ENCODE results near the gene ANKS1A. TPM values are rescaled to one million over a fixed set of nuclear protein-coding genes. Genes with fewer than 3 reads are reported as not detected.

ANKS1A gene
- total and polyA plus RNA-seq, 2 of the 4 experiments (the other 2 are of a cell fraction): 7.2 to 7.5 TPM

DNA sequence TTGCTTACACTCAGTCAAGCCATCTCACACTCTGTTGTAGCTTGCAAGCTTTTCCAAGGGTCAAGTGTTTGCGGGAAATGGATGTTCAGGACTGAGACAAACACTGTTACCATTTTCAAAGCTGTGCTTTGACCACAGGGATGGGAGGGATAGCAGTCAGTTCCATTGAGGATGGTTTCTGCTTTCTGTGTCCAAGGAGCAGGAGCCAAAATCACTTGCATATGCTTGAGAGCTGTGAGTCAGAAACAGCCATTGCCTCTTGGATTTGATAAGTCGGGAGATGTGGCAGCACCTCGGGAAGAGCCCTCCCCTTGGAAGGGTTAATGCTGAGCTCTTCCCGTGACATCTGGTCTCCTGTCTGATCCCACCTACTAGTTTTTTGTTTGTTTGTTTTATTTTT lies 166.8 kb downstream of the ANKS1A start:
- dilution Hi-C loops (cut with HindIII; ENCODE audit: low sequenced_read_pairs, unreplicated experiment): no loop called here
- no peak overlapping the region for H2BK120ac ChIP-seq (ENCODE audit: low read depth, low read length)
- H3K9ac ChIP-seq (ENCODE audit: low read depth, low read length): no peak overlapping the region
- TF ChIP-seq MXI1 (IDR thresholded peaks at IDR 0.05; ENCODE audit: borderline replicate concordance, low read depth, low read length): no peak
- TF ChIP-seq MAZ (IDR thresholded peaks at IDR 0.05; ENCODE audit: borderline replicate concordance, low read depth, low read length): no peak
- no peak for TF ChIP-seq RAD21 (IDR thresholded peaks at IDR 0.05; ENCODE audit: low read length)
- TF ChIP-seq POLR2A (IDR thresholded peaks at IDR 0.05; ENCODE audit: low read depth, low read length): no peak
- no peak for TF ChIP-seq RFX5 (IDR thresholded peaks at IDR 0.05; ENCODE audit: low read depth, low read length)
- no peak for TF ChIP-seq NFE2L2 (IDR thresholded peaks at IDR 0.05; ENCODE audit: low read depth, low read length)
- TF ChIP-seq CEBPB (IDR thresholded peaks at IDR 0.05; ENCODE audit: low read depth, low read length): no peak
- BruUV-seq (replicated peaks): no TSS peak
- H3K23ac ChIP-seq (ENCODE audit: low read depth, low read length): no peak overlapping the region
- H2AK5ac ChIP-seq (ENCODE audit: low read depth, low read length): no peak overlapping the region; the same call in 1 of the 2 replicates
- H3K79me1 ChIP-seq (ENCODE audit: low read depth in 1 of 2, low read length in 2 of 2): no peaks in the 10 kb centered on the region; a peak in 1 of 4 replicates
- intact Hi-C loops (cut with micrococcal nuclease): no loop called here
- H4K91ac ChIP-seq (ENCODE audit: insufficient read depth, low read depth, low read length): no peak overlapping the region
- H2AK9ac ChIP-seq (replicated peaks; ENCODE audit: low read depth, low read length, poor library complexity): no peak overlapping the region
- POLR2A ChIA-PET (ENCODE audit: unreplicated experiment): no interaction called here
- H3K9me3 ChIP-seq (ENCODE audit: control insufficient read depth, insufficient read depth, low read length): no peaks in the 10 kb centered on the region
- no peak overlapping the region for H3K27ac ChIP-seq (ENCODE audit: insufficient read depth, low read length)
- ATAC-seq (ENCODE audit: low read depth): no peak
- DNase-seq: no peak
- peak overlapping the region in 1 of 2 experiments; percentile 15; a peak in 1 of 4 replicates for H4K8ac ChIP-seq (ENCODE audit: low read depth in 2 of 2, low read length in 2 of 2)
- no peaks in the 10 kb centered on the region for H3K27me3 ChIP-seq (ENCODE audit: control insufficient read depth, insufficient read depth, low read length)
- H3K18ac ChIP-seq (ENCODE audit: low read depth, low read length): no peak overlapping the region
- H3K4me1 ChIP-seq (ENCODE audit: control insufficient read depth, insufficient read depth, low read length): peaks cover 10% of the 10 kb centered on the region; the same call in 1 of the 2 replicates
- no peak overlapping the region for H4K5ac ChIP-seq (ENCODE audit: low read depth, low read length)
- H3K9me1 ChIP-seq (ENCODE audit: insufficient read depth, low read length): peaks cover 5% of the 10 kb centered on the region
- H3K36me3 ChIP-seq (ENCODE audit: control insufficient read depth, insufficient read depth, low read length): peaks cover 18% of the 10 kb centered on the region
- no peak overlapping the region for H2AFZ ChIP-seq (replicated peaks; ENCODE audit: low read length, poor library complexity)
- H3K4me3 ChIP-seq (ENCODE audit: insufficient read depth, low read depth, low read length): no peak overlapping the region
- no peak overlapping the region for H3K56ac ChIP-seq (ENCODE audit: extremely low read depth, insufficient read depth, low read length)
- no peak overlapping the region for H2BK5ac ChIP-seq (ENCODE audit: low read depth, low read length, poor library complexity, severe bottlenecking)
- in situ Hi-C loops (cut with MboI; ENCODE audit: low sequenced_read_pairs): no loop called here
- H4K20me1 ChIP-seq (ENCODE audit: insufficient read depth, low read length): no peaks in the 10 kb centered on the region
- no peak overlapping the region for H2BK20ac ChIP-seq (ENCODE audit: low read depth, low read length)
- no peak overlapping the region for H3K14ac ChIP-seq (replicated peaks; ENCODE audit: low read depth, low read length)
- H3K4me2 ChIP-seq (ENCODE audit: low read depth, low read length): no peak overlapping the region
- H2BK15ac ChIP-seq (ENCODE audit: low read depth, low read length): no peak overlapping the region
- WGBS, 2 experiments (ENCODE audit: extremely low coverage in 2 of 2, insufficient read length in 1 of 2): 87% methylated on average over 3 of the region's 4 CpGs; no CpG with 5 or more reads in 1 of the 2 experiments
- H3K4ac ChIP-seq (ENCODE audit: low read depth, low read length): no peak overlapping the region
- CTCF ChIA-PET: no interaction called here

Measured in IMR-90 (cell line).